PFSK-1 (cell line): ENCODE measurements around the gene GHRHR.

Source experiments
- SIN3A ChIP-seq: IDR thresholded peaks from 2 replicates; pipeline ENCODE4 v1.6.1; 2012; ENCODE audit warnings: mild to moderate bottlenecking, low read length, moderate library complexity, borderline replicate concordance; ENCODE audit not compliant: insufficient read depth
- TAF1 ChIP-seq: IDR thresholded peaks from 2 replicates; pipeline ENCODE4 v1.6.1; 2012; ENCODE audit warnings: low read length, control low read depth, borderline replicate concordance; ENCODE audit not compliant: insufficient read depth
- TF ChIP-seq, protein P1 (sequence below), 2 experiments: IDR thresholded peaks; 2 replicates each; pipeline versions ENCODE4 v1.6.1 to v1.8.0; 2011 to 2012; ENCODE audit warnings: low read depth in 2 of 2, low read length in 2 of 2, control low read depth in 1 of 2, inconsistent platforms in 1 of 2, mild to moderate bottlenecking in 1 of 2, moderate library complexity in 1 of 2; ENCODE audit not compliant: insufficient read depth in 1 of 2

DNA sequence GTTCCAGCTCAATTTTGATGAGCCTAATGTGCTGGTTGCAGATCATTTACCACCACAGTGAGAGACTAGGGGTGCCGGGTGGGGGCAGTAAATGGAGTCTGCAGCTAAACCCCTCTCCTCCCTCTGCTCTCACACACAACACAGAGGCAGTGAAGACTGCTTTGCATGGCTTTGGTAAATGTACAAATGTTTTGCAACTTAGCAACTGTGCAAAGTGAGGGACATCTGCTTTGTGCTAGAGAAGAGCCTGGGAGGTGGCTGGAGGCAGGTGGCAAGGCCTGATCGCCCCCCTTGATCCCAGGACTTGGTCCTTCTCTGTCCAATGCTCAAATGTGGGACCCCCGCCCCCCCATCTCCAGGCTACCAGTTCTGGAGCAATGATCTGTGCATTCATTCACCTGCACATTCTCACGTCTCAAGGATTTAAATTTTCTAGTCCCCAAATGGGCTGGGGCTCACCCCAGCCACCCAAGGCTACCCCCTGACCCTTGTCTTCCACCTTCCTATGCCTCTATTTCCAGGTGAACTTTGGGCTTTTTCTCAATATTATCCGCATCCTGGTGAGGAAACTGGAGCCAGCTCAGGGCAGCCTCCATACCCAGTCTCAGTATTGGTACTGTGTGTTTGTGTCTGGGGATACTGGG lies 11.6 kb downstream of the GHRHR start:
- TF ChIP-seq, protein P1, sequence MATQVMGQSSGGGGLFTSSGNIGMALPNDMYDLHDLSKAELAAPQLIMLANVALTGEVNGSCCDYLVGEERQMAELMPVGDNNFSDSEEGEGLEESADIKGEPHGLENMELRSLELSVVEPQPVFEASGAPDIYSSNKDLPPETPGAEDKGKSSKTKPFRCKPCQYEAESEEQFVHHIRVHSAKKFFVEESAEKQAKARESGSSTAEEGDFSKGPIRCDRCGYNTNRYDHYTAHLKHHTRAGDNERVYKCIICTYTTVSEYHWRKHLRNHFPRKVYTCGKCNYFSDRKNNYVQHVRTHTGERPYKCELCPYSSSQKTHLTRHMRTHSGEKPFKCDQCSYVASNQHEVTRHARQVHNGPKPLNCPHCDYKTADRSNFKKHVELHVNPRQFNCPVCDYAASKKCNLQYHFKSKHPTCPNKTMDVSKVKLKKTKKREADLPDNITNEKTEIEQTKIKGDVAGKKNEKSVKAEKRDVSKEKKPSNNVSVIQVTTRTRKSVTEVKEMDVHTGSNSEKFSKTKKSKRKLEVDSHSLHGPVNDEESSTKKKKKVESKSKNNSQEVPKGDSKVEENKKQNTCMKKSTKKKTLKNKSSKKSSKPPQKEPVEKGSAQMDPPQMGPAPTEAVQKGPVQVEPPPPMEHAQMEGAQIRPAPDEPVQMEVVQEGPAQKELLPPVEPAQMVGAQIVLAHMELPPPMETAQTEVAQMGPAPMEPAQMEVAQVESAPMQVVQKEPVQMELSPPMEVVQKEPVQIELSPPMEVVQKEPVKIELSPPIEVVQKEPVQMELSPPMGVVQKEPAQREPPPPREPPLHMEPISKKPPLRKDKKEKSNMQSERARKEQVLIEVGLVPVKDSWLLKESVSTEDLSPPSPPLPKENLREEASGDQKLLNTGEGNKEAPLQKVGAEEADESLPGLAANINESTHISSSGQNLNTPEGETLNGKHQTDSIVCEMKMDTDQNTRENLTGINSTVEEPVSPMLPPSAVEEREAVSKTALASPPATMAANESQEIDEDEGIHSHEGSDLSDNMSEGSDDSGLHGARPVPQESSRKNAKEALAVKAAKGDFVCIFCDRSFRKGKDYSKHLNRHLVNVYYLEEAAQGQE (IDR thresholded peaks at IDR 0.05; ENCODE audit: insufficient read depth in 1 of 2, low read depth in 2 of 2, low read length in 2 of 2): no peak
- TF ChIP-seq SIN3A (no peak), TAF1 (no peak)
